Left kidney (tissue), 2 donors: ENCODE results near the gene DGKQ. TPM values are rescaled to one million over a fixed set of nuclear protein-coding genes. Genes with fewer than 3 reads are reported as not detected.
"Not testable (repeated sequence)": the region's sequence is repeated elsewhere in the genome, so short reads cannot be mapped to it uniquely, and the experiment has no call there.

Experiments
- DNase-seq: peaks from one replicate; pipeline ENCODE4 v3.0.0-alpha.2; 2013
- polyA plus RNA-seq: library from polyadenylated mRNA; unstranded; fragments of 120-200 nt; gene quantifications from one replicate; pipeline ENCODE4 v1.2.1, GENCODE V29; 2013; ENCODE audit not compliant: insufficient read length

DGKQ gene
- polyA plus RNA-seq, 1 donor: 5.8 TPM

- DNase-seq: no peak
These were observed 22.2 kb downstream of the DGKQ start for GRCh38 chr4:951186-951585.

GRCh38 chr4:950136-951020 is 23.0 kb downstream of the DGKQ start:
- no peak for DNase-seq

DNA sequence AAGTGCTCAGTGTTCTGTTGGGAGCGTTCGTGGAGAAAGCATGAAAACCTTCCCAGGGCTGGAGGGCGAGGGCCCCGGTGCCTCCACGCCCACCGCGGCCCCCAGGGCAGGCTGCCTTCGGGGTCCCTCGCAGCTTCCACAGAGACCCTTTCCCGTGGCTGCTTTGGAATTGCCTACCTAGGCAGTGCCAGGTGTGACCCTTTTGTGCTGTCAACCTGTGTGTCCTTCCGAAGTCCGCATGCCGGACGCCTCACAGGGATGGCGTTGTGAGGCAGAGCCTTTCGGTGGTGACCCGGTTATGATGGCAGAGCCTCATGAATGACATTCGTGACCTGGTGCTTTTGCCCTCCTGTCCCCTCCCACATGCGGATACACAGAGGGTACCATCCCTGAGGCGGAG is 23.7 kb downstream of the DGKQ start:
- no peak for DNase-seq

GRCh38 chr4:948936-949300 is 24.5 kb downstream of the DGKQ start:
- DNase-seq: no peak

DNA sequence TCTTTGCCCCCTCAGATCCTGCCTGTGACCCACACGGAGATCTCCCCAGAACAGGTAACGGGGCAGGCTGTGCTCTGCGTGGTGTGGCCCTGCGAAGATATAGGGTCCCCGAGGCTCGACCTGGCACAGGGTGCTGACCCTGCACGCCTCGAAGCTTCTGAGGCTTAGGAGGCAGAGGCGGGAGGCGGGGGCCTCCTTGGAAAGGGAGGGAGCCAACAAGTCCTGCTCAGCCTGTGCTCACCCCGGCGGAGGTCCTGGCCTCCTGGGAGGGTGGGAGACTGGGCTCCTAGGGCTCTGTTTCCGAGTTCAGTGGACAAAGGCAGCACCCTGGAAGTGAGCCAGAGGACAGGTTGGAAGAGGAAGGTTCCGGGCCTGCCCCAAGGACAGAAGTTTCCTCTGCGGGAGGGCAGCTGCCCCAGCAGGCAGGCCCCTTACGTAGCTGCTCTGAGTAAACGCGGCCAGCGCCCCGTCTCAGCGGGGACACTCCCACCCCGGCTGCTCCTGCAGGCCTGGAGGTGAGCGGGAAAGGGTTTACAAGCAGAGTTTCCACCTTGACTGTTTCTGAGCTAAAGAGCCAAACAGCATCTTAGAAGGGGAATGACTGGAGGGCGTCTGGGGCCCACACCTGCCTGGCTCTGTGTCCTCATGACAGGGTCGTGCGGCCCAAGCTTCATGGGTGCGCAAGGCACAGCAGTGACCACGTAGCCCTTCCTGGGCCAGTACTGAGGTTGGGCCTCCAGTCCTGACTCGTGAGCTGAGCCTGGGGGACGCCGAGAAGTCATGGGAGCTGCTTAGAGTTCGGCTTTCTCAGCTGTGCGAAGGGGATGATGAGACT is 25.1 kb downstream of the DGKQ start:
- no peak for DNase-seq

GRCh38 chr4:947491-947971 is 25.8 kb downstream of the DGKQ start:
- no peak for DNase-seq

DNA sequence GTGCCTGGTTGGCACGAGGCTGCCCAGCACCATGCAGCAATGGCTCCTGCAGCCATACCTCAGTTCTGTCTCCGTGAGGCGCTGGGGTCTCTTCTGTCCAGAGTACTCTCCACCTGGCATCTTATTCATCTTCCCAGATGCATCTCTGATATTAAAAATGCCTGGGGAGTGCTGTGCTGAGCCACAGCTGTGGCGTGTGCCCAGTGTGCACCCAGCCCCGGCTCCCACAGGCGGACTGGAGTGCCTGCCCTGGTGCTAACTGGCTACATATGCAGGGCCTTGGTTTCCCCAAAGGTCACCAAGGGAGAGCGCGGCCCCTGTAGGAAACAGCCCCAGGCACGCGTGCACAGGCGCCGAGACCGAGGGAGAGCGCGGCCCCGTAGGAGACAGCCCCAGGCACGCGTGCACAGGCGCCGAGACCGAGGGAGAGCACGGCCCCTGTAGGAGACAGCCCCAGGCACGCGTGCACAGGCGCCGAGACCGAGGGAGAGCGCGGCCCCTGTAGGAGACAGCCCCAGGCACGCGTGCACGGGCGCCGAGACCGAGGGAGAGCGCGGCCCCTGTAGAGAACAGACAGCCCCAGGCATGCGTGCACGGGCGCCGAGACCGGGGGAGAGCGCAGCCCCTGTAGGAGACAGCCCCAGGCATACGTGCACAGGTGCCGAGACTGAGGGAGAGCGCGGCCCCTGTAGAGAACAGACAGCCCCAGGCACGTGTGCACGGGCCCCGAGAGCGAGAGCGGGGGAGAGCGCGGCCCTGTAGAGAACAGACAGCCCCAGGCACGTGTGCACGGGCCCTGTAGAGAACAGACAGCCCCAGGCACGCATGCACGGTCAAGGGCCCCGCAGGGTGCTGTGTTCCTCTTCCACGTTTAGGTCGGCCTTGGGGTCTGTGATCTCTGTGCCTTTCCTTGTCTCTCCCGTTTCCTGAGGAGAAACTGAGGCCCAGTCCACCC is 26.6 kb downstream of the DGKQ start:
- no peak for DNase-seq

- no peak for DNase-seq
These were observed 27.3 kb downstream of the DGKQ start for GRCh38 chr4:946103-946450.

DNA sequence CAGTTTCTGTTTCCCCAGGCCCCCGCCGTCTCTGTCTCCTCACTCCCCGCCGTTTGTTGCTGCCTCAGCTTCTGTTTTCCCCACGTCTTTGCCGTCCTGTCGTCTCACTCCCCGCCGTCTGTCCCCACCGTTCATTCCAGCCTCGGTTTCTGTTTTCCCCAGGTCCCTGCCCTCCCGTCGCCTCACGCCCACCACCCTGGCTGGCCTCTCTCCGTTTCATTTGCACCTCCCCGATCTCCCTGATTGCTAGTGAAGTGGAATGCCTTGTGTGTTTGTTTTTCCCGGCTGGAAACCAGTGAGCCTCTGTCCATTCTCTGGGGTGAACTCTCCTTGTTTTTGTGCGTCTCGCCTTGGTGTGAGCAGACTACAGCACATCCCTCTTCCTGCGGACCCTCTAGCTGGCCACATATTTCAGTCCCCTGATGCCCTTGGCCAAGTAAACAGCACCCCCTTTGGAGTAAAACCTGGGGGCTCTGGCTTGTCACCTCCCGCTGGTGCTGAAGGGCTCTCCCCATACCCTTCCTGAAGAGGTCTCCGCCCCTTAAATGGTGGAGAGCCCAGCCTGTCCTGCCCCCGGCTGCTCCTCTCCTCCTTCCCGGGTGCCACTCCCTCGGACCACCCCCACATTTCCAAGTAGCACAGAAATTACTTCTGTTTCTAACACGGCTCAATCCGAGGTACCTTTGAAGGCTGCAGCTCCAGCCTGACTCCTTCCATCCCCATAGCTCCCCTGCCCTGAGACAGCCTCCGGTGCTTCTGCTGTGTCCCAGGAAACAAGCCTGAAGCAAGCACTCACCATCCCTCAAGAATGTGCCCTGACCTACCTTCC is 27.9 kb downstream of the DGKQ start:
- no peak for DNase-seq

DNA sequence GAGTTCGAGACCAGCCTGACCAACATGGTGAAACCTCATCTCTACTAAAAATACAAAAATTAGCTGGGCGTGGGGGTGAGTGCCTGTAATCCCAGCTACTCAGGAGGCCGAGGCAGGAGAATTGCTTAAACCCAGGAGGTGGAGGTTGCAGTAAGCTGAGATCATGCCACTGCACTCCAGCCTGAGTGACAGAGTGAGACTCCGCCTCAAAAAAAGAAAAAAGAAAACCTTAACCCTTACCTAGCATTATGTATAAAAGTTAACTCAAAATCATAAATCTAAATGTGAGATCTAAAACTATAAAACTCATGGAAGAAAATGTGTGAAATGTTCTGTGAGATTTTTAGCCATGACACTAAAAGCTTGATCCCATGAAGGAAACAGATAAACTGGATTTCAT is 33.9 kb downstream of the DGKQ start:
- not testable (repeated sequence) for DNase-seq

GRCh38 chr4:932713-933070 is 40.7 kb downstream of the DGKQ start:
- no peak for DNase-seq

GRCh38 chr4:931960-932712 is 41.2 kb downstream of the DGKQ start, which contains the start of the genes GAK and TMEM175:
GAK (minus strand) TSS chr4:932316; CDS start chr4:932187, 129 bp downstream.
TMEM175 (plus strand) TSS chr4:932460; CDS start chr4:947740, 15,280 bp downstream.
- DNase-seq: peak; percentile 93

DNA sequence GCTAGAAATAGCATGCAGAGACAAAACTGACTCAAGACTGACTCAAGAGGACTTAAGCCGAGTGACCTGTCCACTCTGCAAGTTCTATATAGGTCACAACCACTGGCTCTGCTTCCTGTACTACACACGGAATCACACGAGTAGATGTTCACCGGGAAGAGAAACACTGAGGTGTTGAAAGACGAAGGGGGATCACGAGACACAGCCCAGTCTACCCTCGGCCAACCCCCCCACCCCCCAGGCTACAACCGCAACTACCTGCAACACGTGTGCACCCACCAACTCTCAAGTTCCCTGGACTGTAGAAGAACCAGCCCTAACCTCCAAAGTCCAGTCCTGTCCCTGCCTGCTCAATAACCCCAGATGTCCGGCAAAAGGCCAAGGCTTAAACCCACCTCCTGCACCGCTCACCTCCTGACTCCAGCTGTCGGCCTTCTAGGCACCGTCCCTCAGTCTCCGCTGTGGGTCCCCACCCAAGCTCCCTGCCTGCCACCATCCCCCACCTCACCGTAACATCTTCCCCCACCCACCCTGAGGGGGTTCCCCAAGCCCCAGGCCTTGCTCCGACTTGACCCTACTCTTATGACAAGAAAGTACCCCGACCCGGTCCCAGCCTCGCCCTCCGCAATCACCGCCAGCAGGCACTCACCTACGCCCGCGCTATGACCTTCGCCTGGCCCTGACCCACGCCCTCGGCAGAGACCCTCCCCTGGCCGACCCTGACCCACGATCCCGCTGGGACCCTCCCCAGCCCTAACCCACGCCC is 42.0 kb downstream of the DGKQ start:
- no peak for DNase-seq

DNA sequence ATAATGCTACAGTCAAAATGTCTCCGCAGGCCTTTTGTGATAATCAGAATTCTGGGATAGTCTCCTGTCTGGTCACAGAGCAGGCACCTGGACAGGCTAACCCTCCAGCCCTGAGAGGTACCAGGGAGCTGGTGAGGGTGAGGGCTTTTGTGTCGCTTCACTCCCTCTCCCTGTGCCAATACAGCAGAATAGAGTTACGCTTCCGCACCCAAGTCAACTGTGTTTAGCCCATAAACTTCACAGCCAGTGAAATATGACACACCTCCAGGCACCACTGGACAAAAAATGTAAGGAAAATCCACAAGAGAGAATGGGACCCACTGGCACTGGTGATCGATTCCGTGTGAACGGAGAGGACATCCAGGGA is 42.6 kb downstream of the DGKQ start:
- no peak for DNase-seq

DNA sequence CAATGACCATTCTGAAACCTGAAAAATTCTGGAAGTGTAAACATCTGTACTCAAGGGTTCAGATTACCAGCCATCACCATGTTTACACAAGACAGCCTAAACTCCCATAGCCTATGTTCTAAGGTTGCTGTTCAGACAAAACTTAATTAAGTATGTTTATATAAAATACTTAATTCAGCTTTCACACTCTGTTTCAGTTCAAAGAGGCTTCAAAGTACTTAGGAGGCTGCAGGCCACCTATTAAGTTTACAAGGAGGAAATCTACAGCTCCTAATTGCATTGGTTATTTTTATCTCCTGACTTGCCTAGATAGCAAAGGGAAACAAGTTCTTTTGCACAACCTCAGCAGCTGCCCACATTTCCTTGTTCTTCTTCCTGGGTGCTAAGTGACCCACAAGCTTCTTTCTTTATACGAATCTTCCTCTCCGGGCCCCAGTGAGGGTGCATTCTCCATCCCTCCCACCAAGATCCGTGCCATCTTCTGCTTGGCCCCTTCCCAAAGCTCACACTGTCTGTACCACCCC is 43.3 kb downstream of the DGKQ start:
- no peak for DNase-seq

DNA sequence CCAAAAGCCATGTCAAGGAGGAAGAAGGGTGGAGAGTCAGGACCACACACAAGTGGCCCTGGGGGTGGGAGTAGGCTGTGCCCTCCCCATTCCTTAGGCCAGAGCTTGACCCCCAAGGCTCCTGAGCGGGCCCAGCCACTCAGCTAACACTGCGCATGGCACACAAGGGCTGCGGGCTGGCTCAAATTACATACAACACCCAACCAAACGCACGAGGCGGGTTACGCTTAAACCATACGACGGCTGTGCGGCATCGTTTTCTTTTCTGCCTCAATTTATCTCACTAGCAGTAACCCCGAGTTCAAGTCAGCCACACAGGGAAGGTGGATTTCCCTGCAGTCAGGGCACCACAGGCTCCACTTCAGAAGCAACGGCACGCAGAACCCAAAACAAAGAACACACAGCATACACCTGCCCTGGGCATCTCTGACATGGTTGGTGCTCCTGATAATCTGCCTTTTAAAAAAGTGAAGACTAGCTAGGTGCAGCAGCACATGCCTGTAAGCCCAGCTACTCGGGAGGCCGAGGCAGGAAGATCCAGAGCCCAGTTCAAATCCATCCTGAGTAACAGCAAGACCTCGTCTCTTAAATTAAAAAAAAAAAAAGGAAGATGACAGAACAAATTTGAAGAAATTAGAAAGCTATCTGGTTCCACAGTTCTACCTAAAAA is 44.1 kb downstream of the DGKQ start:
- no peak for DNase-seq

GRCh38 chr4:927566-927965 is 45.8 kb downstream of the DGKQ start:
- not testable (repeated sequence) for DNase-seq

DNA sequence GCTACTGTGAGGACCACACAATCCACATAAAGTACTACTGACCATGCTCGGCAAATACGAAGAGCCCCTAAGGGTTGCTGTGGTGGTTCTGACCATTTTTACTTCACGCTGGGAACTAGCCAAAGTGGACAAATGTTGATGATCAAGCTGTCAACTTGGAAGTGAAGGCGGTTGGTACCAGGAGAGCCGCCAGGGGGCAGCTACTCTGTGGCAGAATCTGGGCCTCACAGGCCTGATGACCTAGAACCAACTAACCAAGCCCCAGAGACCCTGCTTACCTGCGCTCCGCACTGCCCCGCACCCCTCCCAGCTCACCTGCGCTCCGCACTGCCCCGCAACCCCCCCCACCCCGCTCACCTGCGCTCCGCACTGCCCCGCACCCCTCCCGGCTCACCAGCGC is 46.8 kb downstream of the DGKQ start:
- no peak for DNase-seq
